OCI-LY1 (cell line): ENCODE data around the gene CNTN5.

ENCODE experiments used
- H2AFZ ChIP-seq: fragments of 200-600 bp; sonication (generic), shearing (Covaris generic); 2 replicates; pipeline ENCODE4 v1.6.0; 2014; ENCODE audit warnings: antibody characterized with exemption, mild to moderate bottlenecking, low read length
- H3F3A ChIP-seq: fragments of 200-600 bp; sonication (generic), shearing (Covaris generic); 2 replicates; pipeline ENCODE4 v1.6.0; 2014; ENCODE audit warnings: mild to moderate bottlenecking, antibody characterized with exemption, low read length, moderate library complexity; ENCODE audit not compliant: insufficient read depth
- H3K27ac ChIP-seq: fragments of 200-600 bp; sonication (generic); 2 replicates; pipeline ENCODE4 v1.5.1; 2014; ENCODE audit warnings: low read length, mixed run types, mild to moderate bottlenecking, low read depth; ENCODE audit not compliant: poor library complexity, severe bottlenecking
- H3K27me3 ChIP-seq: fragments of 200-600 bp; sonication (generic); 2 replicates; pipeline ENCODE4 v1.6.0; 2014; ENCODE audit warnings: antibody characterized with exemption, mild to moderate bottlenecking, low read length, moderate library complexity; ENCODE audit not compliant: insufficient read depth
- H3K36me3 ChIP-seq: fragments of 200-600 bp; sonication (generic); 2 replicates; pipeline ENCODE4 v1.6.1; 2014; ENCODE audit warnings: mild to moderate bottlenecking, antibody characterized with exemption, low read length, moderate library complexity, mixed read lengths; ENCODE audit not compliant: insufficient read depth
- H3K4me1 ChIP-seq: fragments of 200-600 bp; sonication (generic); 2 replicates; pipeline ENCODE4 v1.5.1; 2014; ENCODE audit warnings: mild to moderate bottlenecking, low read length, moderate library complexity; ENCODE audit not compliant: insufficient read depth, severe bottlenecking
- H3K4me2 ChIP-seq: fragments of 200-600 bp; sonication (generic), shearing (Covaris generic); 2 replicates; pipeline ENCODE4 v1.6.1; 2014; ENCODE audit warnings: low read length
- H3K4me3 ChIP-seq: fragments of 200-600 bp; sonication (generic); 2 replicates; pipeline ENCODE4 v1.5.1; 2014; ENCODE audit warnings: low read length, low read depth, mild to moderate bottlenecking, mixed read lengths; ENCODE audit not compliant: poor library complexity, severe bottlenecking
- H3K79me2 ChIP-seq: fragments of 200-600 bp; shearing (Covaris generic); 2 replicates; pipeline ENCODE4 v1.6.1; 2016; ENCODE audit warnings: mixed run types, low read length, mixed read lengths; ENCODE audit not compliant: insufficient read depth
- H3K9ac ChIP-seq: fragments of 200-600 bp; sonication (generic), shearing (Covaris generic); 2 replicates; pipeline ENCODE4 v1.6.1; 2014; ENCODE audit warnings: mild to moderate bottlenecking, low read length, mixed read lengths
- H3K9me2 ChIP-seq: fragments of 200-600 bp; sonication (generic), shearing (Covaris generic); 2 replicates; pipeline ENCODE4 v1.6.1; 2014; ENCODE audit warnings: low read depth, mild to moderate bottlenecking, low read length, mixed read lengths
- H3K9me3 ChIP-seq: fragments of 200-600 bp; shearing (Covaris generic); 2 replicates; pipeline ENCODE4 v1.6.1; 2014; ENCODE audit warnings: low read length, mixed read lengths
- H4K20me1 ChIP-seq: fragments of 200-600 bp; sonication (generic), shearing (Covaris generic); 2 replicates; pipeline ENCODE4 v1.6.0; 2016; ENCODE audit warnings: mild to moderate bottlenecking, low read length; ENCODE audit not compliant: insufficient read depth
- CTCF ChIP-seq: fragments of 200-600 bp; sonication (generic), shearing (Covaris generic); IDR thresholded peaks from 2 replicates; pipeline ENCODE4 v1.5.1; 2017; ENCODE audit warnings: mild to moderate bottlenecking, antibody characterized with exemption, low read length, moderate library complexity, mixed read lengths
- EZH2 ChIP-seq: fragments of 200-600 bp; sonication (generic), shearing (Covaris generic); IDR thresholded peaks from 2 replicates; pipeline ENCODE4 v1.8.0; 2017; ENCODE audit warnings: borderline replicate concordance, mixed run types, mild to moderate bottlenecking, antibody characterized with exemption, low read length, moderate library complexity, mixed read lengths

Gene CNTN5

GRCh38 chr11:99277281-99277680, 256.5 kb downstream of the CNTN5 start:
- H3K4me3 ChIP-seq: no peak overlapping the region
- H2AFZ ChIP-seq: no peak overlapping the region
- no peaks in the 10 kb centered on the region for H3F3A ChIP-seq
- no peaks in the 10 kb centered on the region for H3K79me2 ChIP-seq
- H3K4me1 ChIP-seq: no peaks in the 10 kb centered on the region
- no peak overlapping the region for H3K9ac ChIP-seq
- H3K9me2 ChIP-seq: no peaks in the 10 kb centered on the region
- no peaks in the 10 kb centered on the region for H3K27me3 ChIP-seq
- no peak for TF ChIP-seq EZH2
- no peak for TF ChIP-seq CTCF
- H3K4me2 ChIP-seq: no peak overlapping the region
- no peaks in the 10 kb centered on the region for H4K20me1 ChIP-seq
- H3K36me3 ChIP-seq: no peaks in the 10 kb centered on the region
- H3K9me3 ChIP-seq: no peaks in the 10 kb centered on the region
- H3K27ac ChIP-seq: no peak overlapping the region

- H3K4me3 ChIP-seq: no peak overlapping the region
- H3K9me2 ChIP-seq: no peaks in the 10 kb centered on the region
- H3F3A ChIP-seq: no peaks in the 10 kb centered on the region
- no peak overlapping the region for H3K27ac ChIP-seq
- H3K4me2 ChIP-seq: no peak overlapping the region
- H3K27me3 ChIP-seq: no peaks in the 10 kb centered on the region
- no peak overlapping the region for H3K9ac ChIP-seq
- no peaks in the 10 kb centered on the region for H3K4me1 ChIP-seq
- H3K79me2 ChIP-seq: no peaks in the 10 kb centered on the region
- H2AFZ ChIP-seq: no peak overlapping the region
- no peak for TF ChIP-seq EZH2
- no peak for TF ChIP-seq CTCF
- no peaks in the 10 kb centered on the region for H3K9me3 ChIP-seq
- H4K20me1 ChIP-seq: no peaks in the 10 kb centered on the region
- no peaks in the 10 kb centered on the region for H3K36me3 ChIP-seq
These were observed 258.5 kb downstream of the CNTN5 start for GRCh38 chr11:99279266-99279665.

GRCh38 chr11:99281331-99281730, 260.6 kb downstream of the CNTN5 start:
- H3K9me3 ChIP-seq: no peaks in the 10 kb centered on the region
- no peak overlapping the region for H3K9ac ChIP-seq
- no peaks in the 10 kb centered on the region for H4K20me1 ChIP-seq
- no peaks in the 10 kb centered on the region for H3F3A ChIP-seq
- H3K27me3 ChIP-seq: no peaks in the 10 kb centered on the region
- no peak overlapping the region for H2AFZ ChIP-seq
- H3K4me2 ChIP-seq: no peak overlapping the region
- no peaks in the 10 kb centered on the region for H3K79me2 ChIP-seq
- H3K4me3 ChIP-seq: no peak overlapping the region
- H3K4me1 ChIP-seq: no peaks in the 10 kb centered on the region
- H3K27ac ChIP-seq: no peak overlapping the region
- no peak for TF ChIP-seq EZH2
- TF ChIP-seq CTCF: no peak
- no peaks in the 10 kb centered on the region for H3K9me2 ChIP-seq
- no peaks in the 10 kb centered on the region for H3K36me3 ChIP-seq
